Measurements from ENCODE around the gene MS4A10. TPM values are rescaled to one million over a fixed set of nuclear protein-coding genes. Genes with fewer than 3 reads are reported as not detected.

The MS4A10 gene
- total RNA-seq, 1 experiment from 2014 or later: not detected

DNA sequence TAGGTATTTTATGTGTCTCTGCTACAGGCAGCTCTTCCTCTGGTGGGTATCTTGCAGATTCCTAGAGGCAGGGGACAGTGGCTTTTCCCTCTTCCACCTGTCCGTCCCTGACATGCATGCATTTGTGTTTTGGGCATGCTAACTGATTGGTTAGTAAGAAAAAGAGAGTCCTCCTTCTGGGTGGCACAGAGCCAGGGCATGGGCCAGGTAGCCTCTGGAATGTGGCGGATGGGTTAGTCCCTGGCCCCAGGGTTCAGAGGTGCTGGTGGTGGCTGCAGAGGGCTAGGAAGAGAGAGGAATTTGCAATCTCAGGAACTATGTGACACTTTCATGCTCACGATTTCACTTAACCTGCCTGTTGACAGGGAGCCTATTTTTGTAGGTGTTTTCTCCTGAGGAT lies 34.2 kb upstream of the MS4A10 start:
- Histone ChIP-seq H3K4me2 (ENCODE audit: low read length) (no peak overlapping the region), H3K79me2 (ENCODE audit: low read length) (no peaks in the 10 kb centered on the region), H3K9ac (ENCODE audit: low read length) (no peak overlapping the region), H3F3A (ENCODE audit: low read length, unreplicated experiment) (no peaks in the 10 kb centered on the region), H3K9me2 (replicated peaks; ENCODE audit: low read length) (no peaks in the 10 kb centered on the region), H3K27me3 (ENCODE audit: low read length) (peaks cover 26% of the 10 kb centered on the region), H3K4me3 (ENCODE audit: low read length) (no peak overlapping the region), H4K20me1 (ENCODE audit: low read length) (no peaks in the 10 kb centered on the region), H3K4me1 (ENCODE audit: insufficient read depth, low read length) (no peaks in the 10 kb centered on the region), H3K27ac (ENCODE audit: low read length) (no peak overlapping the region), H2AFZ (ENCODE audit: low read length) (no peak overlapping the region), H3K9me3 (ENCODE audit: low read length) (no peaks in the 10 kb centered on the region), H3K36me3 (ENCODE audit: low read depth, low read length) (no peaks in the 10 kb centered on the region)
- DNase-seq (no peak), ATAC-seq (no peak)
- no peak for TF ChIP-seq EZH2phosphoT487 (IDR thresholded peaks at IDR 0.05; ENCODE audit: borderline replicate concordance, low read length)
- TF ChIP-seq CTCF (conservative IDR thresholded peaks at IDR 0.05; ENCODE audit: low read depth, low read length): no peak
- no peak for TF ChIP-seq EZH2 (IDR thresholded peaks at IDR 0.05; ENCODE audit: low read length, unreplicated experiment)
- no TSS peak for BruUV-seq (replicated peaks)
- ChIA-PET CTCF (no interaction called here), POLR2A (ENCODE audit: unreplicated experiment) (no interaction called here)
- intact Hi-C loops (cut with micrococcal nuclease): no loop called here

- Histone ChIP-seq H3K9me2 (replicated peaks; ENCODE audit: low read length) (no peaks in the 10 kb centered on the region), H3K4me3 (ENCODE audit: low read length) (no peak overlapping the region), H3K36me3 (ENCODE audit: low read depth, low read length) (no peaks in the 10 kb centered on the region), H3K27me3 (ENCODE audit: low read length) (peaks cover 40% of the 10 kb centered on the region), H3K4me2 (ENCODE audit: low read length) (no peak overlapping the region), H3K4me1 (ENCODE audit: insufficient read depth, low read length) (no peaks in the 10 kb centered on the region), H3K79me2 (ENCODE audit: low read length) (no peaks in the 10 kb centered on the region), H4K20me1 (ENCODE audit: low read length) (no peaks in the 10 kb centered on the region), H3K27ac (ENCODE audit: low read length) (no peak overlapping the region), H3K9me3 (ENCODE audit: low read length) (no peaks in the 10 kb centered on the region), H2AFZ (ENCODE audit: low read length) (no peak overlapping the region), H3K9ac (ENCODE audit: low read length) (no peak overlapping the region), H3F3A (ENCODE audit: low read length, unreplicated experiment) (no peaks in the 10 kb centered on the region)
- BruUV-seq (replicated peaks): no TSS peak
- ChIA-PET POLR2A (ENCODE audit: unreplicated experiment) (interaction anchor here (0.6 kb wide), 1 partner anchor 8 kb away, joined by 3 read pairs; no protein-coding TSS in a partner anchor), CTCF (no interaction called here)
- intact Hi-C loops (cut with micrococcal nuclease): no loop called here
- ATAC-seq: no peak
- TF ChIP-seq CTCF (conservative IDR thresholded peaks at IDR 0.05; ENCODE audit: low read depth, low read length): no peak
- no peak for TF ChIP-seq EZH2 (IDR thresholded peaks at IDR 0.05; ENCODE audit: low read length, unreplicated experiment)
- TF ChIP-seq EZH2phosphoT487 (IDR thresholded peaks at IDR 0.05; ENCODE audit: borderline replicate concordance, low read length): no peak
- no peak for DNase-seq
These were observed 31.8 kb upstream of the MS4A10 start for GRCh38 chr11:60753309-60753708.

GRCh38 chr11:60754887-60755286 lies 30.2 kb upstream of the MS4A10 start:
- no TSS peak for BruUV-seq (replicated peaks)
- intact Hi-C loops (cut with micrococcal nuclease): no loop called here

More at GRCh38 chr11:60754887-60755286, 30.2 kb upstream of the MS4A10 start:
- Histone ChIP-seq H3K4me2 (ENCODE audit: low read length) (no peak overlapping the region), H3K79me2 (ENCODE audit: low read length) (no peaks in the 10 kb centered on the region), H3K27me3 (ENCODE audit: low read length) (peaks cover 55% of the 10 kb centered on the region), H3K27ac (ENCODE audit: low read length) (no peak overlapping the region), H3F3A (ENCODE audit: low read length, unreplicated experiment) (no peaks in the 10 kb centered on the region), H3K9ac (ENCODE audit: low read length) (no peak overlapping the region), H3K4me1 (ENCODE audit: insufficient read depth, low read length) (no peaks in the 10 kb centered on the region), H3K9me2 (replicated peaks; ENCODE audit: low read length) (no peaks in the 10 kb centered on the region), H4K20me1 (ENCODE audit: low read length) (no peaks in the 10 kb centered on the region), H3K9me3 (ENCODE audit: low read length) (no peaks in the 10 kb centered on the region), H3K4me3 (ENCODE audit: low read length) (no peak overlapping the region), H2AFZ (ENCODE audit: low read length) (no peak overlapping the region), H3K36me3 (ENCODE audit: low read depth, low read length) (no peaks in the 10 kb centered on the region)
- ChIA-PET POLR2A (ENCODE audit: unreplicated experiment) (no interaction called here), CTCF (no interaction called here)
- no peak for TF ChIP-seq EZH2 (IDR thresholded peaks at IDR 0.05; ENCODE audit: low read length, unreplicated experiment)
- no peak for DNase-seq
- ATAC-seq: no peak

All from PC-3 (cell line).